HCT116 (cell line): ENCODE measurements around the gene FKBP4. TPM values are rescaled to one million over a fixed set of nuclear protein-coding genes. Genes with fewer than 3 reads are reported as not detected.

ENCODE experiments used
- ATAC-seq: fragments of 200-7000 bp; cut with Tn5 transposase; 2 replicates; pipeline ENCODE4 v1.9.1; 2020; ENCODE audit warnings: mild to moderate bottlenecking, moderate library complexity
- BruUV-seq: library from RNA; stranded (reverse); fragments of 400-500 nt; replicated peaks from 2 replicates; lab custom pipeline; 2021; lab: Mats Ljungman, UMichigan
- CTCF ChIA-PET: fragments of 300-600 bp; sonication (Branson Sonifier 250); formaldehyde crosslinking; loops from one replicate; lab custom pipeline; 2021; ENCODE audit warnings: antibody characterized with exemption; lab: Charles Lee
- POLR2A ChIA-PET: fragments of 300-600, 350-600 bp; sonication (Branson Sonifier 250); formaldehyde crosslinking; loops from one replicate; lab custom pipeline; 2021; ENCODE audit warnings: antibody characterized with exemption; lab: Charles Lee
- RAD21 ChIA-PET, 2 experiments: fragments of 300-600 bp; sonication (Branson Sonifier 250); formaldehyde crosslinking; loops; one replicate each; lab custom pipeline; 2023; ENCODE audit warnings: low total read pairs in 2 of 2; ENCODE audit not compliant: uncharacterized antibody in 2 of 2, unreplicated experiment in 2 of 2, low non-redundant PET in 1 of 2; lab: Charles Lee
- DNase-seq: peaks from one replicate; pipeline ENCODE4 v3.0.0-alpha.2; 2010; ENCODE audit warnings: low read depth, low spot score
- H2AFZ ChIP-seq: fragments of 200-600 bp; shearing (Covaris generic), sonication (generic); 2 replicates; pipeline ENCODE4 v1.6.1; 2017; ENCODE audit warnings: low read depth, mixed run types, mixed read lengths, antibody characterized with exemption, low read length; ENCODE audit not compliant: poor library complexity, severe bottlenecking
- H3K27ac ChIP-seq: 2 replicates; pipeline ENCODE4 v1.5.1; 2012; ENCODE audit warnings: low read depth, low read length
- H3K27me3 ChIP-seq: fragments of 200-600 bp; sonication (generic); 2 replicates; pipeline ENCODE4 v1.6.1; 2016; ENCODE audit warnings: mixed run types, low read length, mixed read lengths; ENCODE audit not compliant: insufficient read depth
- H3K36me3 ChIP-seq, 2 experiments: fragments of 200-500 bp in 1 of 2; fragments of 200-600 bp in 1 of 2; sonication (Bioruptor generic) in 1 of 2; sonication (generic) in 1 of 2; 2 replicates each; pipeline versions ENCODE4 v1.5.1 to v1.6.1; 2014 to 2016; ENCODE audit warnings: low read length in 2 of 2, inconsistent platforms in 1 of 2, mixed read lengths in 1 of 2, mixed run types in 1 of 2; ENCODE audit not compliant: insufficient read depth in 2 of 2, control insufficient read depth in 1 of 2
- H3K4me1 ChIP-seq, 2 experiments: fragments of 200-600 bp in 1 of 2; sonication (generic) in 1 of 2; 2 replicates each; pipeline versions ENCODE4 v1.5.1 to v1.6.1; 2012 to 2017; ENCODE audit warnings: low read length in 2 of 2, inconsistent platforms in 1 of 2, mild to moderate bottlenecking in 1 of 2, mixed read lengths in 1 of 2, mixed run types in 1 of 2, moderate library complexity in 1 of 2; ENCODE audit not compliant: insufficient read depth in 2 of 2, control insufficient read depth in 1 of 2
- H3K4me2 ChIP-seq: fragments of 200-600 bp; sonication (generic); 2 replicates; pipeline ENCODE4 v1.6.1; 2017; ENCODE audit warnings: mixed run types, low read length, mixed read lengths
- H3K4me3 ChIP-seq, 2 experiments: fragments of 200-600 bp in 1 of 2; sonication (generic) in 1 of 2; replicated peaks in 1 of 2; 2 replicates each; pipeline ENCODE4 v1.5.1; 2011 to 2016; ENCODE audit warnings: low read length in 2 of 2, control low read depth in 1 of 2, low read depth in 1 of 2, mild to moderate bottlenecking in 1 of 2, mixed read lengths in 1 of 2, mixed run types in 1 of 2
- H3K79me2 ChIP-seq: fragments of 200-600 bp; sonication (generic); 2 replicates; pipeline ENCODE4 v1.6.1; 2017; ENCODE audit warnings: mild to moderate bottlenecking, mixed run types, low read length, moderate library complexity, mixed read lengths; ENCODE audit not compliant: insufficient read depth
- H3K9ac ChIP-seq: fragments of 200-600 bp; sonication (generic); 2 replicates; pipeline ENCODE4 v1.6.1; 2016; ENCODE audit warnings: low read length, mixed read lengths
- H3K9me2 ChIP-seq: fragments of 200-600 bp; sonication (generic), shearing (Covaris generic); 2 replicates; pipeline ENCODE4 v1.6.1; 2017; ENCODE audit warnings: mixed run types, mild to moderate bottlenecking, moderate library complexity; ENCODE audit not compliant: insufficient read depth
- H3K9me3 ChIP-seq, 2 experiments: fragments of 200-500 bp in 1 of 2; fragments of 200-600 bp in 1 of 2; sonication (Bioruptor generic) in 1 of 2; sonication (generic) in 1 of 2; 2 replicates each; pipeline ENCODE4 v1.6.1; 2014 to 2017; ENCODE audit warnings: low read length in 2 of 2, mixed read lengths in 2 of 2, inconsistent platforms in 1 of 2, low read depth in 1 of 2, mild to moderate bottlenecking in 1 of 2, mixed run types in 1 of 2, moderate library complexity in 1 of 2; ENCODE audit not compliant: control insufficient read depth in 1 of 2, insufficient read depth in 1 of 2
- H4K20me1 ChIP-seq: fragments of 200-600 bp; sonication (generic), shearing (Covaris generic); 2 replicates; pipeline ENCODE4 v1.6.1; 2017; ENCODE audit warnings: mixed run types, mild to moderate bottlenecking, moderate library complexity; ENCODE audit not compliant: insufficient read depth
- CBX3 ChIP-seq: IDR thresholded peaks from 2 replicates; pipeline ENCODE4 v1.6.1; 2012; ENCODE audit warnings: low read depth
- EZH2 ChIP-seq: fragments of 200-600 bp; sonication (generic); IDR thresholded peaks from 2 replicates; pipeline ENCODE4 v1.6.1; 2017; ENCODE audit warnings: antibody characterized with exemption, mixed run types
- EZH2phosphoT487 ChIP-seq: fragments of 200-600 bp; IDR thresholded peaks from 2 replicates; pipeline ENCODE4 v1.6.1; 2018; ENCODE audit warnings: antibody characterized with exemption, borderline replicate concordance
- FOSL1 ChIP-seq: IDR thresholded peaks from 2 replicates; pipeline ENCODE4 v1.6.1; 2012; ENCODE audit warnings: low read depth
- POLR2A ChIP-seq: IDR thresholded peaks from 2 replicates; pipeline ENCODE4 v1.7.0; 2011; ENCODE audit warnings: borderline replicate concordance; ENCODE audit not compliant: insufficient read depth, insufficient read length; ENCODE audit errors: extremely low read depth
- POLR2AphosphoS5 ChIP-seq: IDR thresholded peaks from 2 replicates; pipeline ENCODE4 v1.6.1; 2011; ENCODE audit warnings: mild to moderate bottlenecking, low read depth, low read length, moderate library complexity
- SRF ChIP-seq: IDR thresholded peaks from 2 replicates; pipeline ENCODE4 v1.6.1; 2012; ENCODE audit warnings: low read depth
- TCF7L2 ChIP-seq: IDR thresholded peaks from 2 replicates; pipeline ENCODE4 v1.7.0; 2011; ENCODE audit warnings: borderline replicate concordance, inconsistent platforms; ENCODE audit not compliant: insufficient read depth, insufficient read length; ENCODE audit errors: extremely low read depth
- YY1 ChIP-seq: IDR thresholded peaks from 2 replicates; pipeline ENCODE4 v1.6.1; 2011; ENCODE audit warnings: low read length, low read depth, moderate library complexity, mild to moderate bottlenecking; ENCODE audit not compliant: insufficient replicate concordance; ENCODE audit errors: extremely low read depth
- ZBTB33 ChIP-seq: IDR thresholded peaks from 2 replicates; pipeline ENCODE4 v1.6.1; 2011; ENCODE audit warnings: mild to moderate bottlenecking, low read length, moderate library complexity; ENCODE audit not compliant: insufficient replicate concordance; ENCODE audit errors: extremely low read depth
- ZFX ChIP-seq: fragments of 450-650 bp; IDR thresholded peaks from 2 replicates; pipeline ENCODE4 v1.6.1; 2017
- intact Hi-C: fragments of 100-400 bp; cut with micrococcal nuclease; formaldehyde crosslinking; loops from 2 replicates; pipeline ENCODE4 v1.10.0; 2022
- total RNA-seq: library from RNA; stranded (reverse); gene quantifications from one replicate; pipeline ENCODE4 v1.2.1, GENCODE V29; 2021; ENCODE audit not compliant: unreplicated experiment
- TF ChIP-seq, protein P1 (sequence below): IDR thresholded peaks from 2 replicates; pipeline ENCODE4 v1.6.1; 2012; ENCODE audit warnings: low read depth
- TF ChIP-seq, protein P2 (sequence below): IDR thresholded peaks from 2 replicates; pipeline ENCODE4 v1.6.1; 2012

Gene FKBP4
- total RNA-seq, 1 experiment from 2014 or later = 178 TPM

- TF ChIP-seq EZH2phosphoT487 (no peak), YY1 (no peak), ZFX (no peak)
- TF ChIP-seq, all 23 proteins: peak for 0
- Histone ChIP-seq H3K9me3 (no peaks in the 10 kb centered on the region), H3K4me3 (no peak overlapping the region), H3K27me3 (no peaks in the 10 kb centered on the region), H4K20me1 (0 out of 2 replicates have a peak, but pooled peaks cover 5% of the 10 kb centered on the region), H3K4me1 (no peaks in the 10 kb centered on the region), H3K4me2 (no peak overlapping the region), H3K79me2 (peaks cover 27% of the 10 kb centered on the region; the same call in 1 of the 2 replicates), H2AFZ (no peak overlapping the region), H3K27ac (no peak overlapping the region), H3K9me2 (no peaks in the 10 kb centered on the region), H3K9ac (no peak overlapping the region), H3K36me3 (peaks cover 55 to 75% of the 10 kb centered on the region in 2 experiments)
- POLR2A ChIA-PET = no interaction called here
- intact Hi-C loops = no loop called here
- no peak for ATAC-seq
- RAD21 ChIA-PET = no interaction called here
- no TSS peak for BruUV-seq
- CTCF ChIA-PET = no interaction called here
- DNase-seq = no peak
Observed at GRCh38 chr12:2804393-2805142, 9.8 kb downstream of the FKBP4 start.

- intact Hi-C loops = no loop called here
- POLR2A ChIA-PET = interaction anchor here (0.6 kb wide), 1 partner anchor 1053 kb away, joined by 3 read pairs; no protein-coding TSS in a partner anchor
- Histone ChIP-seq H3K4me1 (no peaks in the 10 kb centered on the region), H3K9me2 (no peaks in the 10 kb centered on the region), H3K4me3 (no peak overlapping the region), H3K79me2 (peaks cover 22% of the 10 kb centered on the region; the same call in 1 of the 2 replicates), H4K20me1 (0 out of 2 replicates have a peak, but pooled peaks cover 5% of the 10 kb centered on the region), H3K27ac (no peak overlapping the region), H3K9me3 (no peaks in the 10 kb centered on the region), H3K9ac (no peak overlapping the region), H3K27me3 (no peaks in the 10 kb centered on the region), H3K4me2 (no peak overlapping the region), H2AFZ (no peak overlapping the region), H3K36me3 (peaks cover 50 to 69% of the 10 kb centered on the region in 2 experiments)
- no peak for ATAC-seq
- no TSS peak for BruUV-seq
- no peak for DNase-seq
- RAD21 ChIA-PET = no interaction called here
- CTCF ChIA-PET = no interaction called here
- TF ChIP-seq ZBTB33 (no peak), EZH2 (no peak), POLR2A (no peak), FOSL1 (no peak), YY1 (no peak), TCF7L2 (no peak), POLR2AphosphoS5 (no peak), EZH2phosphoT487 (no peak), SRF (no peak), CBX3 (no peak)
- TF ChIP-seq, protein P1, sequence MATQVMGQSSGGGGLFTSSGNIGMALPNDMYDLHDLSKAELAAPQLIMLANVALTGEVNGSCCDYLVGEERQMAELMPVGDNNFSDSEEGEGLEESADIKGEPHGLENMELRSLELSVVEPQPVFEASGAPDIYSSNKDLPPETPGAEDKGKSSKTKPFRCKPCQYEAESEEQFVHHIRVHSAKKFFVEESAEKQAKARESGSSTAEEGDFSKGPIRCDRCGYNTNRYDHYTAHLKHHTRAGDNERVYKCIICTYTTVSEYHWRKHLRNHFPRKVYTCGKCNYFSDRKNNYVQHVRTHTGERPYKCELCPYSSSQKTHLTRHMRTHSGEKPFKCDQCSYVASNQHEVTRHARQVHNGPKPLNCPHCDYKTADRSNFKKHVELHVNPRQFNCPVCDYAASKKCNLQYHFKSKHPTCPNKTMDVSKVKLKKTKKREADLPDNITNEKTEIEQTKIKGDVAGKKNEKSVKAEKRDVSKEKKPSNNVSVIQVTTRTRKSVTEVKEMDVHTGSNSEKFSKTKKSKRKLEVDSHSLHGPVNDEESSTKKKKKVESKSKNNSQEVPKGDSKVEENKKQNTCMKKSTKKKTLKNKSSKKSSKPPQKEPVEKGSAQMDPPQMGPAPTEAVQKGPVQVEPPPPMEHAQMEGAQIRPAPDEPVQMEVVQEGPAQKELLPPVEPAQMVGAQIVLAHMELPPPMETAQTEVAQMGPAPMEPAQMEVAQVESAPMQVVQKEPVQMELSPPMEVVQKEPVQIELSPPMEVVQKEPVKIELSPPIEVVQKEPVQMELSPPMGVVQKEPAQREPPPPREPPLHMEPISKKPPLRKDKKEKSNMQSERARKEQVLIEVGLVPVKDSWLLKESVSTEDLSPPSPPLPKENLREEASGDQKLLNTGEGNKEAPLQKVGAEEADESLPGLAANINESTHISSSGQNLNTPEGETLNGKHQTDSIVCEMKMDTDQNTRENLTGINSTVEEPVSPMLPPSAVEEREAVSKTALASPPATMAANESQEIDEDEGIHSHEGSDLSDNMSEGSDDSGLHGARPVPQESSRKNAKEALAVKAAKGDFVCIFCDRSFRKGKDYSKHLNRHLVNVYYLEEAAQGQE = no peak
- TF ChIP-seq, protein P2, sequence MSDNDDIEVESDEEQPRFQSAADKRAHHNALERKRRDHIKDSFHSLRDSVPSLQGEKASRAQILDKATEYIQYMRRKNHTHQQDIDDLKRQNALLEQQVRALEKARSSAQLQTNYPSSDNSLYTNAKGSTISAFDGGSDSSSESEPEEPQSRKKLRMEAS = no peak
Observed at GRCh38 chr12:2805143-2805520, 10.4 kb downstream of the FKBP4 start.
